NB4 (cell line): ENCODE results near the gene ATIC.

Source experiments
- CTCF ChIP-seq: IDR thresholded peaks from one replicate; pipeline ENCODE4 v1.5.1; 2012; ENCODE audit warnings: low read depth, low read length
- MAX ChIP-seq: IDR thresholded peaks from 2 replicates; pipeline ENCODE4 v1.6.1; 2011; ENCODE audit warnings: low read depth, low read length
- POLR2A ChIP-seq: IDR thresholded peaks from 2 replicates; pipeline ENCODE4 v1.6.1; 2011; ENCODE audit warnings: mild to moderate bottlenecking; ENCODE audit not compliant: insufficient read length; ENCODE audit errors: extremely low read depth

GRCh38 chr2:215283221-215283620, 28.6 kb upstream of the ATIC start:
- TF ChIP-seq CTCF (no peak), POLR2A (no peak), MAX (no peak)
